Uterus (tissue), 4 donors: ENCODE measurements around the gene GATAD2A. TPM values are rescaled to one million over a fixed set of nuclear protein-coding genes. Genes with fewer than 3 reads are reported as not detected.

Source experiments
- DNase-seq, 2 donors: peaks; one replicate each; pipeline ENCODE4 v3.0.0-alpha.2; 2019 to 2020
- H3K27ac ChIP-seq, 2 donors: fragments of 200-600 bp; sonication (generic); 1 replicate in 1 of 2; 2 replicates in 1 of 2; pipeline ENCODE4 v1.5.1; 2016 to 2018
- H3K27me3 ChIP-seq, 2 donors: fragments of 200-600 bp; sonication (generic); one replicate each; pipeline ENCODE4 v1.5.1; 2018 to 2019; ENCODE audit warnings: control low read depth in 1 of 2
- H3K36me3 ChIP-seq, 2 donors: fragments of 200-600 bp; sonication (generic); one replicate each; pipeline ENCODE4 v1.5.1; 2019; ENCODE audit warnings: control low read depth in 1 of 2
- H3K4me1 ChIP-seq, 2 donors: fragments of 200-600 bp; sonication (generic); one replicate each; pipeline ENCODE4 v1.5.1; 2018 to 2019; ENCODE audit warnings: control low read depth in 1 of 2
- H3K4me3 ChIP-seq, 2 donors: fragments of 200-600 bp; sonication (generic); 1 replicate in 1 of 2; 2 replicates in 1 of 2; pipeline ENCODE4 v1.5.1; 2018 to 2019; ENCODE audit warnings: mild to moderate bottlenecking in 1 of 2
- H3K9me3 ChIP-seq, 2 donors: fragments of 200-600 bp; sonication (generic); one replicate each; pipeline ENCODE4 v1.5.1; 2019; ENCODE audit warnings: control low read depth in 1 of 2
- POLR2A ChIP-seq, 2 donors: fragments of 450-650 bp; IDR thresholded peaks; one replicate each; pipeline ENCODE4 v1.6.1; 2016; ENCODE audit warnings: antibody characterized with exemption in 2 of 2, mild to moderate bottlenecking in 1 of 2, moderate library complexity in 1 of 2
- intact Hi-C: fragments of 100-400 bp; cut with DNase I; formaldehyde crosslinking; loops from one replicate; pipeline ENCODE4 v1.15.1; 2023; ENCODE audit warnings: low total_unique reads
- total RNA-seq, 4 donors: library from RNA; depleted of rRNA in 3 of 4; stranded (reverse); fragments of >200 nt in 3 of 4; gene quantifications; one replicate each; pipeline versions ENCODE4 v1.1.0 to v1.2.4, GENCODE V29; 2014 to 2023
- TF ChIP-seq, protein P1 (sequence below), 4 experiments: fragments of 200-600 bp in 2 of 4; fragments of 450-650 bp in 2 of 4; sonication (generic) in 2 of 4; IDR thresholded peaks; one replicate each; pipeline ENCODE4 v1.5.1; 2016 to 2019; ENCODE audit warnings: antibody characterized with exemption in 4 of 4, mild to moderate bottlenecking in 2 of 4, moderate library complexity in 1 of 4
- donor health status: DM: yes; HTN: yes; CAD: no.

Gene GATAD2A
- total RNA-seq, 4 donors from 2014 or later: 9.7 to 65.1 (median 22.3) TPM

- TF ChIP-seq, protein P1, sequence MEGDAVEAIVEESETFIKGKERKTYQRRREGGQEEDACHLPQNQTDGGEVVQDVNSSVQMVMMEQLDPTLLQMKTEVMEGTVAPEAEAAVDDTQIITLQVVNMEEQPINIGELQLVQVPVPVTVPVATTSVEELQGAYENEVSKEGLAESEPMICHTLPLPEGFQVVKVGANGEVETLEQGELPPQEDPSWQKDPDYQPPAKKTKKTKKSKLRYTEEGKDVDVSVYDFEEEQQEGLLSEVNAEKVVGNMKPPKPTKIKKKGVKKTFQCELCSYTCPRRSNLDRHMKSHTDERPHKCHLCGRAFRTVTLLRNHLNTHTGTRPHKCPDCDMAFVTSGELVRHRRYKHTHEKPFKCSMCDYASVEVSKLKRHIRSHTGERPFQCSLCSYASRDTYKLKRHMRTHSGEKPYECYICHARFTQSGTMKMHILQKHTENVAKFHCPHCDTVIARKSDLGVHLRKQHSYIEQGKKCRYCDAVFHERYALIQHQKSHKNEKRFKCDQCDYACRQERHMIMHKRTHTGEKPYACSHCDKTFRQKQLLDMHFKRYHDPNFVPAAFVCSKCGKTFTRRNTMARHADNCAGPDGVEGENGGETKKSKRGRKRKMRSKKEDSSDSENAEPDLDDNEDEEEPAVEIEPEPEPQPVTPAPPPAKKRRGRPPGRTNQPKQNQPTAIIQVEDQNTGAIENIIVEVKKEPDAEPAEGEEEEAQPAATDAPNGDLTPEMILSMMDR (IDR thresholded peaks at IDR 0.05): no peak
- TF ChIP-seq POLR2A (IDR thresholded peaks at IDR 0.05): no peak
- intact Hi-C loops: no loop called here
- Histone ChIP-seq H3K27me3 (no peaks in the 10 kb centered on the region), H3K9me3 (no peaks in the 10 kb centered on the region), H3K36me3 (no peaks in the 10 kb centered on the region), H3K4me3 (no peak overlapping the region), H3K4me1 (peaks cover 0 to 6% of the 10 kb centered on the region in 2 donors), H3K27ac (no peak overlapping the region)
- no peak for DNase-seq
Measured at GRCh38 chr19:19517235-19517619, 111.8 kb downstream of the GATAD2A start.

- intact Hi-C loops: no loop called here
- Histone ChIP-seq H3K4me3 (no peak overlapping the region), H3K4me1 (no peaks in the 10 kb centered on the region), H3K9me3 (no peaks in the 10 kb centered on the region), H3K27me3 (no peaks in the 10 kb centered on the region), H3K36me3 (no peaks in the 10 kb centered on the region), H3K27ac (no peak overlapping the region)
- TF ChIP-seq, protein P1 (IDR thresholded peaks at IDR 0.05): no peak
- no peak for TF ChIP-seq POLR2A (IDR thresholded peaks at IDR 0.05)
- DNase-seq: no peak
Measured at GRCh38 chr19:19520989-19521388, 115.5 kb downstream of the GATAD2A start.

DNA sequence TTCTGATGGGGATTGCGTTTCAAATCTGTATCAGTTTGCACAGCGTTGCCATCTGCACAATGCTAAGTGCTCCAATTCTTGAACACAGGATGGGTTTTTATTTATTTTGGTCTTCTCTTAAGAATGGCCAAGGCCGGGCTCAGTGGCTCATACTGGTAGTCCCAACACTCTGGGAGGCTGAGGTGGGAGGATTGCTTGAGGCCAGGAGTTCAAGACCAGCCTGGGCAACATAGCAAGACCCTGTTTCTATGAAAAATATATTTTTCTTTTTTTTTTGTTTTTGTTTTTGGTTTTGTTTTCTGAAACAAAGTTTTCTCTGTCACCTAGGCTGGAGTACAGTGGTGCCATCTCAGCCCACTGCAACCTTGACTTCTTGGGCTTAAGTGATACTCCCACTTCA is 117.7 kb downstream of the GATAD2A start:
- intact Hi-C loops: no loop called here
- H3K9me3 ChIP-seq: no peaks in the 10 kb centered on the region
- no peak for DNase-seq
- H3K27me3 ChIP-seq: no peaks in the 10 kb centered on the region
- H3K4me1 ChIP-seq: no peaks in the 10 kb centered on the region
- TF ChIP-seq, protein P1 (IDR thresholded peaks at IDR 0.05): no peak
- no peak for TF ChIP-seq POLR2A (IDR thresholded peaks at IDR 0.05)
- H3K4me3 ChIP-seq: no peak overlapping the region
- no peaks in the 10 kb centered on the region for H3K36me3 ChIP-seq
- no peak overlapping the region for H3K27ac ChIP-seq

DNA sequence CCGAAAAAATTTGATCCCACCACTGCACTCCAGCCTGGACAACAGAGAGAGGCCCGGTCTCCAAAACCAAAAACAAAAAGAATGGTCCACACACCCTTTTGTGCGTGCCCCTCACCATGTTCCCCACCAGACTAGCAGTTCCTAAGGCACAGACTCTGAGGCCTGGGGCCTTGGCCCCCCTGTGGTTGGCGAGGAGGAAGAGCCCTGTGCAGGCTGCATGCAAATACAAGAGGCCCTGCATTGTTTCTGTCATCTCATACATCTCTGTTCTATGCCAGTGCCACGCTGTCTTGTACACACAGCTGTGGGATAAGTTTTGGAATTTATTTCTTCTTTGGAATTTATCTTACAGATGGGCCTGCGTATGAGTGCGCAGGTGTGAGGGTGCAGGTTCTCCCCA is 118.6 kb downstream of the GATAD2A start:
- no peaks in the 10 kb centered on the region for H3K9me3 ChIP-seq
- no peak overlapping the region for H3K4me3 ChIP-seq
- H3K4me1 ChIP-seq: no peaks in the 10 kb centered on the region
- intact Hi-C loops: no loop called here
- H3K27ac ChIP-seq: no peak overlapping the region
- no peaks in the 10 kb centered on the region for H3K36me3 ChIP-seq
- no peak for TF ChIP-seq POLR2A (IDR thresholded peaks at IDR 0.05)
- TF ChIP-seq, protein P1 (IDR thresholded peaks at IDR 0.05): no peak
- no peak for DNase-seq
- no peaks in the 10 kb centered on the region for H3K27me3 ChIP-seq

GRCh38 chr19:19525611-19526380 is 120.3 kb downstream of the GATAD2A start:
- DNase-seq: no peak
- Histone ChIP-seq H3K27me3 (no peaks in the 10 kb centered on the region), H3K9me3 (no peaks in the 10 kb centered on the region), H3K27ac (no peak overlapping the region), H3K4me3 (no peak overlapping the region), H3K4me1 (no peaks in the 10 kb centered on the region), H3K36me3 (no peaks in the 10 kb centered on the region)
- intact Hi-C loops: no loop called here
- TF ChIP-seq POLR2A (IDR thresholded peaks at IDR 0.05): no peak
- TF ChIP-seq, protein P1 (IDR thresholded peaks at IDR 0.05): no peak
